ENCODE results near the gene RIOK1. TPM values are rescaled to one million over a fixed set of nuclear protein-coding genes. Genes with fewer than 3 reads are reported as not detected.

The RIOK1 gene
- total and polyA plus RNA-seq, 2 of the 13 experiments (the other 11 are each of a cell fraction or from before 2014, with no cell fraction given): 9.4 to 37.8 TPM

GRCh38 chr6:7426447-7427169, 37.0 kb downstream of the RIOK1 start (continued):
- TF ChIP-seq CEBPZ (IDR thresholded peaks at IDR 0.05; ENCODE audit: low read length) (no peak), ZNF558 (CRISPR knock-in tag; IDR thresholded peaks at IDR 0.05; ENCODE audit: borderline replicate concordance) (no peak), SP140L (CRISPR knock-in tag; IDR thresholded peaks at IDR 0.05; ENCODE audit: borderline replicate concordance) (no peak), AHDC1 (CRISPR knock-in tag; IDR thresholded peaks at IDR 0.05; ENCODE audit: borderline replicate concordance) (peak; percentile 67; the same call in 1 of the 2 replicates), FOXO1 (CRISPR knock-in tag; IDR thresholded peaks at IDR 0.05) (0 out of 2 replicates have a peak, but pooled peaks have one; percentile 18), BORCS8-MEF2B (CRISPR knock-in tag; IDR thresholded peaks at IDR 0.05) (peak; percentile 28; the same call in 1 of the 2 replicates), ETV6 (CRISPR knock-in tag; conservative IDR thresholded peaks at IDR 0.05) (no peak), ZNF570 (CRISPR knock-in tag; IDR thresholded peaks at IDR 0.05; ENCODE audit: borderline replicate concordance) (no peak), PLSCR1 (CRISPR knock-in tag; IDR thresholded peaks at IDR 0.05; ENCODE audit: borderline replicate concordance) (no peak), HNRNPLL (IDR thresholded peaks at IDR 0.05; ENCODE audit: low read depth, low read length, poor library complexity, severe bottlenecking) (peak; percentile 7), ZBTB10 (CRISPR knock-in tag; IDR thresholded peaks at IDR 0.05; ENCODE audit: borderline replicate concordance) (no peak), REL (CRISPR knock-in tag; conservative IDR thresholded peaks at IDR 0.05) (no peak), PBX3 (CRISPR knock-in tag; IDR thresholded peaks at IDR 0.05; ENCODE audit: borderline replicate concordance) (no peak)

Data from HepG2 (cell line).